GM12872 (cell line): ENCODE measurements around the gene BGN.

Experiments
- CTCF ChIP-seq: IDR thresholded peaks from 3 replicates; pipeline ENCODE4 v1.5.1; 2011; ENCODE audit warnings: low read depth, mild to moderate bottlenecking, low read length, moderate library complexity; ENCODE audit not compliant: insufficient read depth

BGN gene

GRCh38 chrX:153471663-153472280, 23.0 kb upstream of the BGN start:
- TF ChIP-seq CTCF, result no peak

- TF ChIP-seq CTCF, result no peak
Measured at GRCh38 chrX:153473126-153473525, 21.7 kb upstream of the BGN start.

GRCh38 chrX:153474266-153474665, 20.5 kb upstream of the BGN start:
- TF ChIP-seq CTCF, result no peak

GRCh38 chrX:153474718-153475117, 20.1 kb upstream of the BGN start:
- no peak for TF ChIP-seq CTCF

- TF ChIP-seq CTCF, result no peak
Measured at GRCh38 chrX:153475271-153475670, 19.5 kb upstream of the BGN start.

- no peak for TF ChIP-seq CTCF
Measured at GRCh38 chrX:153475751-153476281, 19.0 kb upstream of the BGN start.

GRCh38 chrX:153476666-153477363, 18.0 kb upstream of the BGN start:
- no peak for TF ChIP-seq CTCF
